Esophagus muscularis mucosa (tissue), 4 donors: ENCODE data around the gene CYP2C18. TPM values are rescaled to one million over a fixed set of nuclear protein-coding genes. Genes with fewer than 3 reads are reported as not detected.

Source experiments
- DNase-seq: peaks from one replicate; pipeline ENCODE4 v3.0.0-alpha.2; 2017; ENCODE audit errors: extremely low spot score
- H3K27ac ChIP-seq, 4 donors: fragments of 200-600 bp; sonication (generic); replicated peaks in 1 of 4; 1 replicate in 3 of 4; 2 replicates in 1 of 4; pipeline ENCODE4 v1.5.1; 2016 to 2019; ENCODE audit warnings: mild to moderate bottlenecking in 1 of 4
- H3K27me3 ChIP-seq, 4 donors: fragments of 200-600 bp; sonication (generic); one replicate each; pipeline versions ENCODE4 v1.5.1 to v1.6.0; 2016 to 2019
- H3K36me3 ChIP-seq, 4 donors: fragments of 200-600 bp; sonication (generic); one replicate each; pipeline ENCODE4 v1.5.1; 2016 to 2019
- H3K4me1 ChIP-seq, 4 donors: fragments of 200-600 bp; sonication (generic); one replicate each; pipeline ENCODE4 v1.5.1; 2016 to 2019
- H3K4me3 ChIP-seq, 4 donors: fragments of 200-600 bp; sonication (generic); 1 replicate in 2 of 4; 2 replicates in 2 of 4; pipeline ENCODE4 v1.5.1; 2016 to 2019; ENCODE audit warnings: mild to moderate bottlenecking in 4 of 4, moderate library complexity in 1 of 4
- H3K9me3 ChIP-seq, 4 donors: fragments of 200-600 bp; sonication (generic); 1 replicate in 3 of 4; 2 replicates in 1 of 4; pipeline ENCODE4 v1.5.1; 2016 to 2019
- EP300 ChIP-seq: sonication (generic); formaldehyde crosslinking; IDR thresholded peaks from one replicate; pipeline ENCODE4 v1.6.1; 2017; ENCODE audit warnings: antibody characterized with exemption
- POLR2A ChIP-seq: fragments of 450-650 bp; IDR thresholded peaks from one replicate; pipeline ENCODE4 v1.6.1; 2017; ENCODE audit warnings: antibody characterized with exemption, moderate library complexity, mild to moderate bottlenecking, low read depth
- POLR2AphosphoS5 ChIP-seq, 2 donors: sonication (generic); formaldehyde crosslinking; IDR thresholded peaks; one replicate each; pipeline ENCODE4 v1.6.1; 2017; ENCODE audit warnings: antibody characterized with exemption in 2 of 2
- WGBS: methylation state at CpG from one replicate; pipeline ENCODE4 v1.1.5; 2018; 5-methylcytosine and 5-hydroxymethylcytosine counted together
- intact Hi-C: fragments of 100-400 bp; cut with DNase I; formaldehyde crosslinking; loops from one replicate; pipeline ENCODE4 v1.15.1; 2023
- total RNA-seq, 4 donors: library from RNA; depleted of rRNA; stranded (reverse); fragments of >200 nt; gene quantifications; one replicate each; pipeline versions ENCODE4 v1.1.0 to v1.2.1, GENCODE V29; 2016
- TF ChIP-seq, protein P1 (sequence below), 3 experiments: fragments of 200-600 bp in 2 of 3; fragments of 450-650 bp in 1 of 3; sonication (generic) in 2 of 3; IDR thresholded peaks; one replicate each; pipeline ENCODE4 v1.5.1; 2017 to 2019; ENCODE audit warnings: antibody characterized with exemption in 3 of 3, mild to moderate bottlenecking in 2 of 3, moderate library complexity in 1 of 3

The CYP2C18 gene
- total RNA-seq, 4 donors from 2014 or later, result 0.42 TPM; not detected in 3

GRCh38 chr10:94687625-94688248 is 4.2 kb downstream of the CYP2C18 start:
- Histone ChIP-seq H3K36me3 (no peaks in the 10 kb centered on the region), H3K9me3 (peaks cover 0 to 16% (median 12%) of the 10 kb centered on the region in 4 donors), H3K27ac (no peak overlapping the region), H3K27me3 (no peaks in the 10 kb centered on the region), H3K4me3 (no peak overlapping the region), H3K4me1 (no peaks in the 10 kb centered on the region)
- no peak for TF ChIP-seq POLR2A
- no peak for TF ChIP-seq EP300
- TF ChIP-seq, protein P1, sequence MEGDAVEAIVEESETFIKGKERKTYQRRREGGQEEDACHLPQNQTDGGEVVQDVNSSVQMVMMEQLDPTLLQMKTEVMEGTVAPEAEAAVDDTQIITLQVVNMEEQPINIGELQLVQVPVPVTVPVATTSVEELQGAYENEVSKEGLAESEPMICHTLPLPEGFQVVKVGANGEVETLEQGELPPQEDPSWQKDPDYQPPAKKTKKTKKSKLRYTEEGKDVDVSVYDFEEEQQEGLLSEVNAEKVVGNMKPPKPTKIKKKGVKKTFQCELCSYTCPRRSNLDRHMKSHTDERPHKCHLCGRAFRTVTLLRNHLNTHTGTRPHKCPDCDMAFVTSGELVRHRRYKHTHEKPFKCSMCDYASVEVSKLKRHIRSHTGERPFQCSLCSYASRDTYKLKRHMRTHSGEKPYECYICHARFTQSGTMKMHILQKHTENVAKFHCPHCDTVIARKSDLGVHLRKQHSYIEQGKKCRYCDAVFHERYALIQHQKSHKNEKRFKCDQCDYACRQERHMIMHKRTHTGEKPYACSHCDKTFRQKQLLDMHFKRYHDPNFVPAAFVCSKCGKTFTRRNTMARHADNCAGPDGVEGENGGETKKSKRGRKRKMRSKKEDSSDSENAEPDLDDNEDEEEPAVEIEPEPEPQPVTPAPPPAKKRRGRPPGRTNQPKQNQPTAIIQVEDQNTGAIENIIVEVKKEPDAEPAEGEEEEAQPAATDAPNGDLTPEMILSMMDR (IDR thresholded peaks at IDR 0.05), result no peak
- no peak for TF ChIP-seq POLR2AphosphoS5 (IDR thresholded peaks at IDR 0.05)
- WGBS, result 70% methylated on average over 11 of the region's 11 CpGs
- intact Hi-C loops, result no loop called here
- DNase-seq, result no peak

DNA sequence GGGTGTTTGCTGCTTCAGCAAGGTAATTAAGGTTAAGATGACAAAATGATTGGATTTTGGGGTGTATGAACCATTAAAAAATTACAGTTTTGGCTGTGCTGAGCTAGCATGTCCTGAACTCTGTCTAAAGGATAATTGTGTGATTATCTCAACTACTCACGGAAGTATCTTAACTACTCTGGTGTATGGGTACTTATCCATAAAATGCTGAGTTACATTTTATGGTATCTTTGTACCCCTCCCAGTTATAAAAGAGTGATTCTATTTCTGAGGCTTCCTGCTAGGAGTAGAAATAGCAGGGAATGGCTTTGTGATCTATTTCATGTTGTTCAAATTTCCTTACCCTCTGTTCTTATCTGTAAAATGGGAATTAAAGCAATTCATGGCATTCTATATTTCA is 22.6 kb downstream of the CYP2C18 start:
- Histone ChIP-seq H3K27me3 (no peaks in the 10 kb centered on the region), H3K4me3 (no peak overlapping the region), H3K27ac (no peak overlapping the region), H3K4me1 (no peaks in the 10 kb centered on the region), H3K36me3 (no peaks in the 10 kb centered on the region), H3K9me3 (no peaks in the 10 kb centered on the region)
- whole genome bisulfite sequencing, result 95% methylated on average over 1 of the region's 1 CpG
- TF ChIP-seq, protein P1 (IDR thresholded peaks at IDR 0.05), result no peak
- TF ChIP-seq POLR2A (no peak), POLR2AphosphoS5 (IDR thresholded peaks at IDR 0.05) (no peak), EP300 (no peak)
- intact Hi-C loops, result no loop called here
- no peak for DNase-seq

DNA sequence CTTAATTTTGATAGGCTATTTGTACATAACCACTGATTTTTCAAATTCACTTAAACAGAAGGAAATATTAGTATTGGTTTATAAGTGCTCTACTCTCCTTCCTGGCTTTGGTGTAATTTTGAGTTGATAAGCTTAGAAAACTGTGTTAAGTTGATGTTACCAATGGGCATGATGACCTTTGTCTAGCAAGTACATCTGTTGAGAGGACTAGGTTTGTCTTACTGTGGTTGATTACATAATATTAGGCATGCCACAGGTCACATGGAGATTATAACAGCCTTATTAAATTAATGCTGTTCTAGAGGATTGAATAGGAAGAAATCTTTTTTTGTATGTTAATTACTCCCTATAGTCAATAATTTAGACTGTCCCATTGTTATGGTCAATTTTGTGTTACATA is 27.0 kb downstream of the CYP2C18 start:
- DNase-seq, result no peak
- no peak for TF ChIP-seq EP300
- no peaks in the 10 kb centered on the region for H3K27me3 ChIP-seq
- no peak overlapping the region for H3K27ac ChIP-seq
- intact Hi-C loops, result no loop called here
- H3K4me3 ChIP-seq, result no peak overlapping the region
- H3K9me3 ChIP-seq, result no peaks in the 10 kb centered on the region
- no peaks in the 10 kb centered on the region for H3K36me3 ChIP-seq
- no peaks in the 10 kb centered on the region for H3K4me1 ChIP-seq

DNA sequence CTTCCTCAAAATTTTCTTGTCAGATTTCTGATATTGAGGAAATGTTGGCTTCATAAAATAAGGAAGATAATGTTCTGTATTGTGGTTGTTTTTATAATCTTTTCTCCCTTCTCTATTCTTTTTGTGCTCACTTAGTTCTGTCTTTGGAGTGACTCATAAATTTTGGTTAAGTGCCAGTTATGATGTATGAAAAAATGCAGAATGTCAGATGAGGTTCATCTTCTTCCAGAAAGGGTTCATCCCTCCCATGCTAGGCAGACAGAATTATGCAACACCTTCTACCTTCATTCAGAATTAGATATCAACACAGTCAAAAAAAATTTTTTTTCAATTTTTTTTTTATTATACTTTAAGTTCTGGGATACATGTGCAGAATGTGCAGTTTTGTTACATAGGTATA is 42.3 kb downstream of the CYP2C18 start:
- intact Hi-C loops, result no loop called here
- no peak for TF ChIP-seq EP300
- TF ChIP-seq POLR2A, result no peak
- TF ChIP-seq, protein P1 (IDR thresholded peaks at IDR 0.05), result no peak
- no peak for TF ChIP-seq POLR2AphosphoS5 (IDR thresholded peaks at IDR 0.05)
- H3K4me1 ChIP-seq, result no peaks in the 10 kb centered on the region

DNA sequence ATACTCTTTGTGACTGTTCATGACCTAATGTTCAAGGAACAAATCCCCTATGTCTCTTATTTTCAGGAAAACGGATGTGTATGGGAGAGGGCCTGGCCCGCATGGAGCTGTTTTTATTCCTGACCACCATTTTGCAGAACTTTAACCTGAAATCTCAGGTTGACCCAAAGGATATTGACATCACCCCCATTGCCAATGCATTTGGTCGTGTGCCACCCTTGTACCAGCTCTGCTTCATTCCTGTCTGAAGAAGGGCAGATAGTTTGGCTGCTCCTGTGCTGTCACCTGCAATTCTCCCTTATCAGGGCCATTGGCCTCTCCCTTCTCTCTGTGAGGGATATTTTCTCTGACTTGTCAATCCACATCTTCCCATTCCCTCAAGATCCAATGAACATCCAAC is 51.7 kb downstream of the CYP2C18 start:
- WGBS, result 73% methylated on average over 3 of the region's 3 CpGs
- intact Hi-C loops, result no loop called here
- Histone ChIP-seq H3K36me3 (no peaks in the 10 kb centered on the region), H3K4me3 (no peak overlapping the region), H3K9me3 (peaks cover 0 to 10% (median 2%) of the 10 kb centered on the region in 4 donors), H3K27ac (no peak overlapping the region), H3K4me1 (no peaks in the 10 kb centered on the region), H3K27me3 (no peaks in the 10 kb centered on the region)
- no peak for DNase-seq
- TF ChIP-seq EP300, result no peak
- TF ChIP-seq POLR2AphosphoS5 (IDR thresholded peaks at IDR 0.05), result no peak
- TF ChIP-seq, protein P1 (IDR thresholded peaks at IDR 0.05), result no peak

More for the DNA sequence above, 42.3 kb downstream of the CYP2C18 start:
- Histone ChIP-seq H3K36me3 (no peaks in the 10 kb centered on the region), H3K27ac (no peak overlapping the region), H3K27me3 (no peaks in the 10 kb centered on the region), H3K4me3 (no peak overlapping the region), H3K9me3 (no peaks in the 10 kb centered on the region)
- DNase-seq, result no peak
